Lung (tissue), 12 donors: ENCODE measurements around the gene FBXL19. TPM values are rescaled to one million over a fixed set of nuclear protein-coding genes. Genes with fewer than 3 reads are reported as not detected.

Experiments used
- ATAC-seq: fragments of 200-7000 bp; cut with Tn5 transposase; one replicate; pipeline ENCODE4 v1.9.1; 2020; ENCODE audit warnings: moderate number of reproducible peaks; ENCODE audit not compliant: insufficient read depth, low FRiP score
- DNase-seq, 3 donors: peaks; one replicate each; pipeline ENCODE4 v3.0.0-alpha.2; 2013 to 2017
- H3K27ac ChIP-seq, 2 donors: one replicate each; pipeline ENCODE4 v1.5.1; 2013; ENCODE audit warnings: mild to moderate bottlenecking in 2 of 2, moderate library complexity in 2 of 2, control low read depth in 1 of 2, inconsistent platforms in 1 of 2, low read depth in 1 of 2, low read length in 1 of 2
- H3K27me3 ChIP-seq, 3 donors: one replicate each; pipeline ENCODE4 v1.5.1; 2013; ENCODE audit warnings: low read length in 2 of 3; ENCODE audit not compliant: control insufficient read depth in 3 of 3, insufficient read depth in 3 of 3
- H3K36me3 ChIP-seq, 4 donors: one replicate each; pipeline ENCODE4 v1.5.1; 2013; ENCODE audit warnings: low read length in 4 of 4, mild to moderate bottlenecking in 1 of 4, moderate library complexity in 1 of 4; ENCODE audit not compliant: control insufficient read depth in 4 of 4, insufficient read depth in 4 of 4
- H3K4me1 ChIP-seq, 5 donors: one replicate each; pipeline ENCODE4 v1.5.1; 2013; ENCODE audit warnings: low read length in 5 of 5, mild to moderate bottlenecking in 2 of 5, moderate library complexity in 1 of 5; ENCODE audit not compliant: control insufficient read depth in 5 of 5, insufficient read depth in 5 of 5
- H3K4me3 ChIP-seq: one replicate; pipeline ENCODE4 v1.5.1; 2013; ENCODE audit warnings: mild to moderate bottlenecking, control low read depth, moderate library complexity
- H3K9ac ChIP-seq, 2 donors: one replicate each; pipeline ENCODE4 v1.5.1; 2013; ENCODE audit warnings: low read length in 2 of 2, control low read depth in 1 of 2; ENCODE audit not compliant: insufficient read depth in 1 of 2
- H3K9me3 ChIP-seq, 4 donors: one replicate each; pipeline ENCODE4 v1.5.1; 2013; ENCODE audit warnings: low read length in 3 of 4, mild to moderate bottlenecking in 1 of 4, moderate library complexity in 1 of 4; ENCODE audit not compliant: control insufficient read depth in 4 of 4, insufficient read depth in 3 of 4
- CTCF ChIP-seq: IDR thresholded peaks from 2 replicates; pipeline ENCODE4 v1.5.1; 2012; ENCODE audit warnings: mild to moderate bottlenecking; ENCODE audit errors: control extremely low read depth, extremely low read depth
- WGBS, 2 donors: extraction: QIAGEN DNeasy Blood & Tissue Kit; methylation state at CpG; one replicate each; pipeline ENCODE4 v1.1.7; 2013; 5-methylcytosine and 5-hydroxymethylcytosine counted together
- polyA plus RNA-seq, 2 donors: library from polyadenylated mRNA; stranded (reverse); fragments of 200-250 nt; gene quantifications; one replicate each; pipeline ENCODE4 v1.2.1, GENCODE V29; 2013
- total RNA-seq, 2 donors: library from RNA; depleted of rRNA in 1 of 2; stranded (reverse); fragments of >200 nt in 1 of 2; gene quantifications; one replicate each; pipeline ENCODE4 v1.2.1, GENCODE V29; 2014 to 2021
- donor health status: control.
- donor health status: control.
- donor health status: Bipolar disorder and iron deficiency.
- donor health status: healthy.
- donor health status: DM: yes; HTN: yes; CAD: no.

FBXL19 gene
- total and polyA plus RNA-seq, 4 donors, result 10.3 to 17.3 (median 13.2) TPM

DNA sequence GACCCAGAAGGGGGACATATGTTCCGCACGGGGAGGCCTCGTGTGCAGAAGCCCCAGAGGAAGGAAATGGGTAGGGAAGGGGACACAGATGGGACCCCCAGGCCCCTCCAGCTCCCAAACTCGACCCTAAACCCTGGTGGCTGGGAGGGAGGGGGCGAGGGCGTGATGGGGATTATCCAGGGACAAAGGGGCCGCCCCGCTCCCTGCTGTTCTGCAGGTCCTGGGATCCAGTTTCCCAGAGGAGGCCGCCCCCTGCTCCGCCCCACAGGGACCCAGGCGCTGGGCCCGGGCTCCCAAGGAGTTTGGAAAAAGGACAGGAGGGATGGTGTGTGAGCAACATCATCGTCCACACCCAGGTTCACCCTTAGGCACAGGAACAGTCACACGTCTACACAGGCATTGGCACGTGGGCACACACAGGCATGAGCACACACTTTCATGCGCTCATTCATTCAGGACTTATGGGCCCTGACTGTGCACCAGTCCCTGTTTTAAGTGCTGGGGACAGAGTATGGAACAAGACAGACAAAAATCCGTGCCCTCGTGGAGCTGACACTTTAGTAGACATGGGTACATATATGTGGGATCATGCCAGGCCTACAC, 12.8 kb upstream of the FBXL19 start:
- Histone ChIP-seq H3K9me3 (peaks cover 0 to 2% (median 0%) of the 10 kb centered on the region in 4 donors), H3K27ac (no peak overlapping the region), H3K9ac (no peak overlapping the region), H3K4me3 (no peak overlapping the region), H3K4me1 (no peaks in the 10 kb centered on the region), H3K27me3 (no peaks in the 10 kb centered on the region), H3K36me3 (no peaks in the 10 kb centered on the region)
- no peak for DNase-seq
- no peak for ATAC-seq
- 75% methylated on average over 18 of the region's 18 CpGs for WGBS, 2 donors
- no peak for TF ChIP-seq CTCF

DNA sequence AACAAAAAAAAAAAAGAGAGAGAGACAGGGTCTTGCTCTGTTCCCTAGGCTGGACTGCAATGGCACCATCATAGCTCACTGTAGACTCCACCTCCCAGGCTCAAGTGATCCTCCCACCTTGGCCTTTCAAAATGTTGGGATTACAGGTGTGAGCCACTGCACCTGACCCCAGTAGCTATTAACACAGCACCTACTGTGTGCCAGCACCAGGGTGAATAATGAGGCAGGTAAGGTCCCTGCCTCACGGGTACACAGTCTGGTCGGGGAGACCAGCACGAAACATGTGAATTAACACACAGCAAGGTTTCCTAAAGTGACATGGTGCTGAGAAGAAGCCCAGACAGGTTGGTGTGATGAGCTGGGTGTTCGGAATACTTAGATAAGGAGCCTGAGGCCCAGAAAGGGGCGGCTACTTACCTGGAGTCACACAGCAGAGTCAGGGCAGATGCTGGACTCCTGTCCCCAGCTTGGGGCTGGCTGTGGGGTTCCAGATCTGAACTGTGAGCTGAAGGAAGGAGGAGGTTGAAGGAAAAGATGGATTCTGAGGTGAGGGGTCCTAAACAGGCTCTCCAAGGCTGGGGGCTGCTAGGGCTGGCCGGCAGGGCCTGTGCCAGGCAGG, 10.5 kb upstream of the FBXL19 start:
- Histone ChIP-seq H3K27me3 (no peaks in the 10 kb centered on the region), H3K4me3 (no peak overlapping the region), H3K27ac (no peak overlapping the region), H3K9ac (no peak overlapping the region), H3K4me1 (no peaks in the 10 kb centered on the region), H3K36me3 (no peaks in the 10 kb centered on the region), H3K9me3 (peaks cover 0 to 2% (median 0%) of the 10 kb centered on the region in 4 donors)
- no peak for TF ChIP-seq CTCF
- ATAC-seq (no peak), DNase-seq (no peak)
- WGBS, 2 donors, result 92 to 95% methylated on average over 6 of the region's 6 CpGs

- H3K9ac ChIP-seq, result no peak overlapping the region
- no peaks in the 10 kb centered on the region for H3K4me1 ChIP-seq
- no peak for DNase-seq
- no peaks in the 10 kb centered on the region for H3K27me3 ChIP-seq
- H3K36me3 ChIP-seq, result no peaks in the 10 kb centered on the region
- TF ChIP-seq CTCF, result no peak
- H3K4me3 ChIP-seq, result no peak overlapping the region
- ATAC-seq, result no peak
- no peak overlapping the region for H3K27ac ChIP-seq
- 96 to 98% methylated on average over 3 of the region's 3 CpGs for WGBS, 2 donors
- H3K9me3 ChIP-seq, result peaks cover 0 to 2% (median 0%) of the 10 kb centered on the region in 4 donors
These were observed 8.5 kb upstream of the FBXL19 start for GRCh38 chr16:30914830-30915229.

- no peak overlapping the region for H3K4me3 ChIP-seq
- H3K9ac ChIP-seq, result no peak overlapping the region
- TF ChIP-seq CTCF, result no peak
- H3K9me3 ChIP-seq, result no peaks in the 10 kb centered on the region
- H3K4me1 ChIP-seq, result no peaks in the 10 kb centered on the region
- no peak for ATAC-seq
- no peak overlapping the region for H3K27ac ChIP-seq
- peaks cover 0 to 3% (median 0%) of the 10 kb centered on the region in 4 donors for H3K36me3 ChIP-seq
- DNase-seq, result no peak
- H3K27me3 ChIP-seq, result no peaks in the 10 kb centered on the region
- WGBS, 2 donors, result 50 to 84% methylated on average over 1 of the region's 1 CpG
These were observed 4.8 kb upstream of the FBXL19 start for GRCh38 chr16:30918614-30919013.
